ENCODE results near the gene RAB31. TPM values are rescaled to one million over a fixed set of nuclear protein-coding genes. Genes with fewer than 3 reads are reported as not detected.

RAB31 gene
- total and polyA plus RNA-seq, 4 experiments from 2014 or later: 0.07 to 1.8 (median 1.4) TPM

GRCh38 chr18:9755615-9756014, 47.5 kb downstream of the RAB31 start:
- H3K4me3 ChIP-seq (ENCODE audit: low read length in 2 of 2): no peak overlapping the region
- H3K27me3 ChIP-seq (ENCODE audit: insufficient read depth, low read length): no peaks in the 10 kb centered on the region
- no peaks in the 10 kb centered on the region for H3K9me3 ChIP-seq (ENCODE audit: control insufficient read depth in 1 of 2, low read length in 2 of 2)
- Mint-ChIP-seq H3K36me3 (no peaks in the 10 kb centered on the region), H3K27ac (peak overlapping the region in 1 of 7 donors; percentile 18), H3K4me3 (no peak overlapping the region), H3K9me3 (no peaks in the 10 kb centered on the region), H3K27me3 (peaks cover 5 to 9% of the 10 kb centered on the region in 2 donors), H3K4me1 (no peaks in the 10 kb centered on the region)
- no peaks in the 10 kb centered on the region for H3K4me1 ChIP-seq (ENCODE audit: insufficient read depth, low read length)
- DNase-seq: no peak
- intact Hi-C loops (cut with micrococcal nuclease): no loop called here
- no peaks in the 10 kb centered on the region for H3K36me3 ChIP-seq (ENCODE audit: insufficient read depth, low read length)
- CTCF ChIA-PET (ENCODE audit: partially characterized antibody): no interaction called here
- H3K27ac ChIP-seq (ENCODE audit: low read depth, low read length): no peak overlapping the region
- POLR2A ChIA-PET (ENCODE audit: partially characterized antibody): no interaction called here

GRCh38 chr18:9756271-9756932, 48.3 kb downstream of the RAB31 start:
- Histone ChIP-seq H3K27ac (ENCODE audit: low read depth, low read length) (no peak overlapping the region), H3K27me3 (ENCODE audit: insufficient read depth, low read length) (no peaks in the 10 kb centered on the region), H3K9me3 (ENCODE audit: control insufficient read depth in 1 of 2, low read length in 2 of 2) (no peaks in the 10 kb centered on the region), H3K4me1 (ENCODE audit: insufficient read depth, low read length) (no peaks in the 10 kb centered on the region), H3K4me3 (ENCODE audit: low read length in 2 of 2) (no peak overlapping the region), H3K36me3 (ENCODE audit: insufficient read depth, low read length) (no peaks in the 10 kb centered on the region)
- DNase-seq: no peak
- Mint-ChIP-seq H3K4me1 (no peaks in the 10 kb centered on the region), H3K9me3 (no peaks in the 10 kb centered on the region), H3K27ac (no peak overlapping the region), H3K4me3 (no peak overlapping the region), H3K36me3 (no peaks in the 10 kb centered on the region), H3K27me3 (peaks cover 6 to 13% of the 10 kb centered on the region in 2 donors)
- POLR2A ChIA-PET (ENCODE audit: partially characterized antibody): no interaction called here
- CTCF ChIA-PET (ENCODE audit: partially characterized antibody): no interaction called here
- intact Hi-C loops (cut with micrococcal nuclease): no loop called here

GRCh38 chr18:9756933-9757470, 48.9 kb downstream of the RAB31 start:
- DNase-seq: no peak
- H3K9me3 ChIP-seq (ENCODE audit: control insufficient read depth in 1 of 2, low read length in 2 of 2): no peaks in the 10 kb centered on the region
- H3K27me3 Mint-ChIP-seq: peaks cover 6 to 13% of the 10 kb centered on the region in 2 donors
- H3K36me3 ChIP-seq (ENCODE audit: insufficient read depth, low read length): no peaks in the 10 kb centered on the region
- no peak overlapping the region for H3K27ac ChIP-seq (ENCODE audit: low read depth, low read length)
- no peak overlapping the region for H3K4me3 ChIP-seq (ENCODE audit: low read length in 2 of 2)
- no peak overlapping the region for H3K27ac Mint-ChIP-seq
- no peaks in the 10 kb centered on the region for H3K27me3 ChIP-seq (ENCODE audit: insufficient read depth, low read length)
- intact Hi-C loops (cut with micrococcal nuclease): no loop called here
- H3K9me3 Mint-ChIP-seq: no peaks in the 10 kb centered on the region
- no peaks in the 10 kb centered on the region for H3K4me1 ChIP-seq (ENCODE audit: insufficient read depth, low read length)
- H3K4me3 Mint-ChIP-seq: no peak overlapping the region
- H3K4me1 Mint-ChIP-seq: no peaks in the 10 kb centered on the region
- H3K36me3 Mint-ChIP-seq: no peaks in the 10 kb centered on the region
- ChIA-PET POLR2A (ENCODE audit: partially characterized antibody) (no interaction called here), CTCF (ENCODE audit: partially characterized antibody) (no interaction called here)

- Histone ChIP-seq H3K4me1 (ENCODE audit: insufficient read depth, low read length) (no peaks in the 10 kb centered on the region), H3K4me3 (ENCODE audit: low read length in 2 of 2) (no peak overlapping the region), H3K36me3 (ENCODE audit: insufficient read depth, low read length) (no peaks in the 10 kb centered on the region), H3K27ac (ENCODE audit: low read depth, low read length) (no peak overlapping the region), H3K27me3 (ENCODE audit: insufficient read depth, low read length) (no peaks in the 10 kb centered on the region), H3K9me3 (ENCODE audit: control insufficient read depth in 1 of 2, low read length in 2 of 2) (no peaks in the 10 kb centered on the region)
- Mint-ChIP-seq H3K4me3 (no peak overlapping the region), H3K4me1 (no peaks in the 10 kb centered on the region), H3K9me3 (peaks cover 0 to 3% (median 0%) of the 10 kb centered on the region in 8 donors), H3K36me3 (no peaks in the 10 kb centered on the region), H3K27ac (no peak overlapping the region), H3K27me3 (peaks cover 8 to 13% of the 10 kb centered on the region in 2 donors)
- ChIA-PET CTCF (ENCODE audit: partially characterized antibody) (no interaction called here), POLR2A (ENCODE audit: partially characterized antibody) (no interaction called here)
- no peak for DNase-seq
- intact Hi-C loops (cut with micrococcal nuclease): no loop called here
Observed at GRCh38 chr18:9757827-9758621, 49.9 kb downstream of the RAB31 start.

GRCh38 chr18:9758624-9759075, 50.5 kb downstream of the RAB31 start:
- peak overlapping the region in 1 of 8 donors; percentile 7 for H3K4me3 Mint-ChIP-seq
- H3K9me3 Mint-ChIP-seq: peaks cover 0 to 3% (median 0%) of the 10 kb centered on the region in 8 donors
- H3K27ac Mint-ChIP-seq: no peak overlapping the region
- CTCF ChIA-PET (ENCODE audit: partially characterized antibody): no interaction called here
- Histone ChIP-seq H3K4me3 (ENCODE audit: low read length in 2 of 2) (no peak overlapping the region), H3K9me3 (ENCODE audit: control insufficient read depth in 1 of 2, low read length in 2 of 2) (no peaks in the 10 kb centered on the region), H3K4me1 (ENCODE audit: insufficient read depth, low read length) (no peaks in the 10 kb centered on the region), H3K36me3 (ENCODE audit: insufficient read depth, low read length) (no peaks in the 10 kb centered on the region), H3K27me3 (ENCODE audit: insufficient read depth, low read length) (no peaks in the 10 kb centered on the region), H3K27ac (ENCODE audit: low read depth, low read length) (no peak overlapping the region)
- H3K4me1 Mint-ChIP-seq: no peaks in the 10 kb centered on the region
- POLR2A ChIA-PET (ENCODE audit: partially characterized antibody): no interaction called here
- intact Hi-C loops (cut with micrococcal nuclease): no loop called here
- H3K27me3 Mint-ChIP-seq: peaks cover 8 to 13% of the 10 kb centered on the region in 2 donors
- DNase-seq: no peak
- no peaks in the 10 kb centered on the region for H3K36me3 Mint-ChIP-seq

GRCh38 chr18:9760641-9761040, 52.5 kb downstream of the RAB31 start:
- intact Hi-C loops (cut with micrococcal nuclease): no loop called here
- no peaks in the 10 kb centered on the region for H3K36me3 Mint-ChIP-seq
- no peaks in the 10 kb centered on the region for H3K4me1 Mint-ChIP-seq
- peaks cover 0 to 3% (median 0%) of the 10 kb centered on the region in 8 donors for H3K9me3 Mint-ChIP-seq
- Histone ChIP-seq H3K27ac (ENCODE audit: low read depth, low read length) (no peak overlapping the region), H3K9me3 (ENCODE audit: control insufficient read depth in 1 of 2, low read length in 2 of 2) (no peaks in the 10 kb centered on the region), H3K27me3 (ENCODE audit: insufficient read depth, low read length) (no peaks in the 10 kb centered on the region), H3K4me1 (ENCODE audit: insufficient read depth, low read length) (no peaks in the 10 kb centered on the region), H3K36me3 (ENCODE audit: insufficient read depth, low read length) (no peaks in the 10 kb centered on the region), H3K4me3 (ENCODE audit: low read length in 2 of 2) (no peak overlapping the region)
- H3K27me3 Mint-ChIP-seq: peaks cover 9 to 13% of the 10 kb centered on the region in 2 donors
- H3K27ac Mint-ChIP-seq: no peak overlapping the region
- no peak for DNase-seq
- ChIA-PET CTCF (ENCODE audit: partially characterized antibody) (interaction anchor here (1.1 kb wide), 1 partner anchor 9 kb away, joined by 3 read pairs; no protein-coding TSS in a partner anchor), POLR2A (ENCODE audit: partially characterized antibody) (no interaction called here)
- no peak overlapping the region for H3K4me3 Mint-ChIP-seq

GRCh38 chr18:9762526-9762925, 54.4 kb downstream of the RAB31 start:
- H3K4me3 ChIP-seq (ENCODE audit: low read length in 2 of 2): no peak overlapping the region
- no peaks in the 10 kb centered on the region for H3K36me3 Mint-ChIP-seq
- POLR2A ChIA-PET (ENCODE audit: partially characterized antibody): no interaction called here
- no peak overlapping the region for H3K27ac Mint-ChIP-seq
- peaks cover 0 to 3% (median 0%) of the 10 kb centered on the region in 8 donors for H3K9me3 Mint-ChIP-seq
- no peaks in the 10 kb centered on the region for H3K36me3 ChIP-seq (ENCODE audit: insufficient read depth, low read length)
- intact Hi-C loops (cut with micrococcal nuclease): no loop called here
- CTCF ChIA-PET (ENCODE audit: partially characterized antibody): no interaction called here
- no peaks in the 10 kb centered on the region for H3K9me3 ChIP-seq (ENCODE audit: control insufficient read depth in 1 of 2, low read length in 2 of 2)
- no peak overlapping the region for H3K4me3 Mint-ChIP-seq
- peaks cover 9 to 10% of the 10 kb centered on the region in 2 donors for H3K27me3 Mint-ChIP-seq
- H3K27ac ChIP-seq (ENCODE audit: low read depth, low read length): no peak overlapping the region
- no peaks in the 10 kb centered on the region for H3K4me1 Mint-ChIP-seq
- H3K27me3 ChIP-seq (ENCODE audit: insufficient read depth, low read length): no peaks in the 10 kb centered on the region
- H3K4me1 ChIP-seq (ENCODE audit: insufficient read depth, low read length): no peaks in the 10 kb centered on the region
- DNase-seq: no peak

All from CD4-positive, alpha-beta memory T cell (primary cell).